Activated naive CD8-positive, alpha-beta T cell treated with anti-CD3 and anti-CD28 coated beads for 36 hours (primary cell): ENCODE data around the gene RASD2. TPM values are rescaled to one million over a fixed set of nuclear protein-coding genes. Genes with fewer than 3 reads are reported as not detected.
"Not testable (repeated sequence)": the region's sequence is repeated elsewhere in the genome, so short reads cannot be mapped to it uniquely, and the experiment has no call there.

Experiments used
- DNase-seq: peaks from one replicate; pipeline ENCODE4 v3.0.0; 2021
- H3K27ac Mint-ChIP-seq: one replicate; pipeline ENCODE4 v1.8.0; 2022; ENCODE audit warnings: mild to moderate bottlenecking, moderate library complexity, mixed read lengths
- H3K27me3 Mint-ChIP-seq: one replicate; pipeline ENCODE4 v1.8.0; 2022; ENCODE audit warnings: mild to moderate bottlenecking, mixed read lengths
- H3K36me3 Mint-ChIP-seq: one replicate; pipeline ENCODE4 v1.8.0; 2021; ENCODE audit warnings: mild to moderate bottlenecking, mixed read lengths
- H3K4me1 Mint-ChIP-seq: one replicate; pipeline ENCODE4 v1.8.0; 2021; ENCODE audit warnings: mixed read lengths
- H3K4me3 Mint-ChIP-seq: one replicate; pipeline ENCODE4 v1.8.0; 2022; ENCODE audit warnings: mild to moderate bottlenecking, moderate library complexity, mixed read lengths
- H3K9me3 Mint-ChIP-seq: one replicate; pipeline ENCODE4 v1.8.0; 2022; ENCODE audit warnings: mixed read lengths
- total RNA-seq, 2 experiments: library from RNA; stranded (reverse); gene quantifications; one replicate each; pipeline ENCODE4 v1.2.3, GENCODE V29; 2021

RASD2 gene
- under 1 TPM; 0.06 to 0.16 TPM for total RNA-seq

- Mint-ChIP-seq H3K4me3 (peak within 1 kb of the TSS; percentile 53), H3K4me1 (peaks cover 10% of the 10 kb centered on the region), H3K27ac (no peak within 1 kb of the TSS), H3K9me3 (no peaks in the 10 kb centered on the region), H3K36me3 (no peaks in the 10 kb centered on the region), H3K27me3 (peaks cover 28% of the 10 kb centered on the region)
- DNase-seq, result peak; percentile 52
Observed at GRCh38 chr22:35540595-35541253, at the start of gene RASD2. Gene RASD2, plus strand, starts transcription at chr22:35540831. Its CDS starts 5,979 bp downstream, at chr22:35546810.

- not testable (repeated sequence) for H3K27ac Mint-ChIP-seq, H3K36me3 Mint-ChIP-seq, H3K4me3 Mint-ChIP-seq, H3K9me3 Mint-ChIP-seq, DNase-seq, H3K4me1 Mint-ChIP-seq
- peaks cover 23% of the 10 kb centered on the region for H3K27me3 Mint-ChIP-seq
Observed at GRCh38 chr22:35491061-35491907, 49.3 kb upstream of the RASD2 start.

GRCh38 chr22:35491908-35492380, 48.7 kb upstream of the RASD2 start:
- Mint-ChIP-seq H3K4me3 (no peak overlapping the region), H3K27ac (no peak overlapping the region), H3K36me3 (no peaks in the 10 kb centered on the region), H3K9me3 (no peaks in the 10 kb centered on the region), H3K27me3 (peaks cover 23% of the 10 kb centered on the region), H3K4me1 (no peaks in the 10 kb centered on the region)
- no peak for DNase-seq

GRCh38 chr22:35493074-35493473, 47.6 kb upstream of the RASD2 start:
- Mint-ChIP-seq H3K4me1 (no peaks in the 10 kb centered on the region), H3K9me3 (no peaks in the 10 kb centered on the region), H3K27me3 (peaks cover 25% of the 10 kb centered on the region), H3K4me3 (no peak overlapping the region), H3K36me3 (no peaks in the 10 kb centered on the region), H3K27ac (no peak overlapping the region)
- no peak for DNase-seq

- not testable (repeated sequence) for H3K36me3 Mint-ChIP-seq, H3K4me1 Mint-ChIP-seq, DNase-seq, H3K4me3 Mint-ChIP-seq, H3K27ac Mint-ChIP-seq, H3K9me3 Mint-ChIP-seq
- H3K27me3 Mint-ChIP-seq, result peaks cover 41% of the 10 kb centered on the region
Observed at GRCh38 chr22:35495711-35496110, 44.9 kb upstream of the RASD2 start.

- Mint-ChIP-seq H3K4me3 (no peak overlapping the region), H3K4me1 (no peaks in the 10 kb centered on the region), H3K27ac (no peak overlapping the region), H3K36me3 (no peaks in the 10 kb centered on the region), H3K9me3 (no peaks in the 10 kb centered on the region), H3K27me3 (peaks cover 40% of the 10 kb centered on the region)
- DNase-seq, result no peak
Observed at GRCh38 chr22:35496768-35497312, 43.8 kb upstream of the RASD2 start.

GRCh38 chr22:35498026-35498800, 42.4 kb upstream of the RASD2 start:
- no peak for DNase-seq
- Mint-ChIP-seq H3K27me3 (peaks cover 31% of the 10 kb centered on the region), H3K4me1 (no peaks in the 10 kb centered on the region), H3K27ac (no peak overlapping the region), H3K4me3 (no peak overlapping the region), H3K9me3 (no peaks in the 10 kb centered on the region), H3K36me3 (no peaks in the 10 kb centered on the region)

- Mint-ChIP-seq H3K9me3 (no peaks in the 10 kb centered on the region), H3K27ac (no peak overlapping the region), H3K4me3 (no peak overlapping the region), H3K36me3 (no peaks in the 10 kb centered on the region), H3K27me3 (peaks cover 21% of the 10 kb centered on the region), H3K4me1 (no peaks in the 10 kb centered on the region)
- no peak for DNase-seq
Observed at GRCh38 chr22:35502836-35503235, 37.8 kb upstream of the RASD2 start.

- DNase-seq, result no peak
- H3K36me3 Mint-ChIP-seq, result no peaks in the 10 kb centered on the region
- no peak overlapping the region for H3K27ac Mint-ChIP-seq
- H3K4me1 Mint-ChIP-seq, result no peaks in the 10 kb centered on the region
- H3K9me3 Mint-ChIP-seq, result no peaks in the 10 kb centered on the region
- H3K4me3 Mint-ChIP-seq, result no peak overlapping the region
- peaks cover 3% of the 10 kb centered on the region for H3K27me3 Mint-ChIP-seq
Observed at GRCh38 chr22:35505399-35506258, 35.0 kb upstream of the RASD2 start.

GRCh38 chr22:35506259-35506570, 34.4 kb upstream of the RASD2 start:
- H3K36me3 Mint-ChIP-seq, result no peaks in the 10 kb centered on the region
- no peaks in the 10 kb centered on the region for H3K9me3 Mint-ChIP-seq
- no peak for DNase-seq
- no peaks in the 10 kb centered on the region for H3K4me1 Mint-ChIP-seq
- no peak overlapping the region for H3K4me3 Mint-ChIP-seq
- H3K27ac Mint-ChIP-seq, result no peak overlapping the region
- H3K27me3 Mint-ChIP-seq, result peaks cover 3% of the 10 kb centered on the region

- H3K9me3 Mint-ChIP-seq, H3K4me1 Mint-ChIP-seq, H3K4me3 Mint-ChIP-seq, H3K27ac Mint-ChIP-seq, H3K36me3 Mint-ChIP-seq, DNase-seq, H3K27me3 Mint-ChIP-seq: not testable (repeated sequence)
Observed at GRCh38 chr22:35507851-35508250, 32.8 kb upstream of the RASD2 start.

GRCh38 chr22:35509451-35509850, 31.2 kb upstream of the RASD2 start:
- Mint-ChIP-seq H3K9me3 (no peaks in the 10 kb centered on the region), H3K36me3 (no peaks in the 10 kb centered on the region), H3K27ac (no peak overlapping the region), H3K4me1 (no peaks in the 10 kb centered on the region), H3K4me3 (no peak overlapping the region), H3K27me3 (no peaks in the 10 kb centered on the region)
- DNase-seq, result no peak

- no peaks in the 10 kb centered on the region for H3K36me3 Mint-ChIP-seq
- H3K4me1 Mint-ChIP-seq, result no peaks in the 10 kb centered on the region
- no peak for DNase-seq
- no peak overlapping the region for H3K27ac Mint-ChIP-seq
- no peaks in the 10 kb centered on the region for H3K9me3 Mint-ChIP-seq
- H3K27me3 Mint-ChIP-seq, result no peaks in the 10 kb centered on the region
- H3K4me3 Mint-ChIP-seq, result no peak overlapping the region
Observed at GRCh38 chr22:35509960-35510359, 30.7 kb upstream of the RASD2 start.

- H3K27ac Mint-ChIP-seq, result no peak overlapping the region
- no peaks in the 10 kb centered on the region for H3K36me3 Mint-ChIP-seq
- DNase-seq, result no peak
- no peak overlapping the region for H3K4me3 Mint-ChIP-seq
- H3K9me3 Mint-ChIP-seq, result no peaks in the 10 kb centered on the region
- no peaks in the 10 kb centered on the region for H3K4me1 Mint-ChIP-seq
- peaks cover under 1% of the 10 kb centered on the region for H3K27me3 Mint-ChIP-seq
Observed at GRCh38 chr22:35510481-35510934, 30.1 kb upstream of the RASD2 start.
